ENCODE data around the gene BCAP29.
A peak's percentile ranks its signal among the peaks of the same experiment; 100 is the strongest.

BCAP29 gene

GRCh38 chr7:107643938-107644308 lies 63.9 kb downstream of the BCAP29 start:
- H3K36me3 ChIP-seq (ENCODE audit: control insufficient read depth, insufficient read depth, low read length), result no peaks in the 10 kb centered on the region
- no peak overlapping the region for H3K4me3 ChIP-seq (ENCODE audit: low read depth, low read length)
- H3K27ac ChIP-seq (ENCODE audit: low read depth, low read length), result no peak overlapping the region
- no peak overlapping the region for H3K9ac ChIP-seq (ENCODE audit: low read depth, low read length)
- H3K27me3 ChIP-seq (ENCODE audit: control insufficient read depth, insufficient read depth, low read length), result no peaks in the 10 kb centered on the region; the same call in 1 of the 2 replicates
- no peaks in the 10 kb centered on the region for H3K9me3 ChIP-seq (ENCODE audit: control insufficient read depth, insufficient read depth, low read length)
- no peaks in the 10 kb centered on the region for H3K4me1 ChIP-seq (ENCODE audit: control insufficient read depth, insufficient read depth, low read length)

- Histone ChIP-seq H3K27ac (ENCODE audit: low read depth, low read length) (no peak overlapping the region), H3K9ac (ENCODE audit: low read depth, low read length) (no peak overlapping the region), H3K4me1 (ENCODE audit: control insufficient read depth, insufficient read depth, low read length) (no peaks in the 10 kb centered on the region), H3K27me3 (ENCODE audit: control insufficient read depth, insufficient read depth, low read length) (no peaks in the 10 kb centered on the region; the same call in 1 of the 2 replicates), H3K9me3 (ENCODE audit: control insufficient read depth, insufficient read depth, low read length) (no peaks in the 10 kb centered on the region), H3K4me3 (ENCODE audit: low read depth, low read length) (no peak overlapping the region), H3K36me3 (ENCODE audit: control insufficient read depth, insufficient read depth, low read length) (no peaks in the 10 kb centered on the region)
These were observed 64.4 kb downstream of the BCAP29 start for GRCh38 chr7:107644309-107644974.

- no peak overlapping the region for H3K4me3 ChIP-seq (ENCODE audit: low read depth, low read length)
- H3K27ac ChIP-seq (ENCODE audit: low read depth, low read length), result no peak overlapping the region
- peaks cover 4% of the 10 kb centered on the region; the same call in 1 of the 2 replicates for H3K9me3 ChIP-seq (ENCODE audit: control insufficient read depth, insufficient read depth, low read length)
- H3K4me1 ChIP-seq (ENCODE audit: control insufficient read depth, insufficient read depth, low read length), result no peaks in the 10 kb centered on the region
- no peaks in the 10 kb centered on the region for H3K36me3 ChIP-seq (ENCODE audit: control insufficient read depth, insufficient read depth, low read length)
- H3K9ac ChIP-seq (ENCODE audit: low read depth, low read length), result no peak overlapping the region
- H3K27me3 ChIP-seq (ENCODE audit: control insufficient read depth, insufficient read depth, low read length), result peaks cover 6% of the 10 kb centered on the region; the same call in 1 of the 2 replicates
These were observed 72.6 kb downstream of the BCAP29 start for GRCh38 chr7:107652642-107653041.

- Histone ChIP-seq H3K4me1 (ENCODE audit: control insufficient read depth, insufficient read depth, low read length) (0 out of 2 replicates have a peak, but pooled peaks cover 8% of the 10 kb centered on the region), H3K4me3 (ENCODE audit: low read depth, low read length) (no peak overlapping the region), H3K27me3 (ENCODE audit: control insufficient read depth, insufficient read depth, low read length) (peaks cover 64% of the 10 kb centered on the region), H3K9ac (ENCODE audit: low read depth, low read length) (no peak overlapping the region), H3K36me3 (ENCODE audit: control insufficient read depth, insufficient read depth, low read length) (no peaks in the 10 kb centered on the region), H3K27ac (ENCODE audit: low read depth, low read length) (no peak overlapping the region), H3K9me3 (ENCODE audit: control insufficient read depth, insufficient read depth, low read length) (no peaks in the 10 kb centered on the region; the same call in 1 of the 2 replicates)
These were observed 78.4 kb downstream of the BCAP29 start for GRCh38 chr7:107658467-107658866.

- no peaks in the 10 kb centered on the region for H3K36me3 ChIP-seq (ENCODE audit: control insufficient read depth, insufficient read depth, low read length)
- no peak overlapping the region for H3K9ac ChIP-seq (ENCODE audit: low read depth, low read length)
- no peaks in the 10 kb centered on the region for H3K9me3 ChIP-seq (ENCODE audit: control insufficient read depth, insufficient read depth, low read length)
- H3K4me3 ChIP-seq (ENCODE audit: low read depth, low read length), result no peak overlapping the region
- 0 out of 2 replicates have a peak, but pooled peaks cover 8% of the 10 kb centered on the region for H3K4me1 ChIP-seq (ENCODE audit: control insufficient read depth, insufficient read depth, low read length)
- H3K27me3 ChIP-seq (ENCODE audit: control insufficient read depth, insufficient read depth, low read length), result peaks cover 75% of the 10 kb centered on the region
- H3K27ac ChIP-seq (ENCODE audit: low read depth, low read length), result no peak overlapping the region
These were observed 79.6 kb downstream of the BCAP29 start for GRCh38 chr7:107659666-107660065.

- no peaks in the 10 kb centered on the region for H3K36me3 ChIP-seq (ENCODE audit: control insufficient read depth, insufficient read depth, low read length)
- H3K4me1 ChIP-seq (ENCODE audit: control insufficient read depth, insufficient read depth, low read length), result 0 out of 2 replicates have a peak, but pooled peaks cover 8% of the 10 kb centered on the region
- H3K27ac ChIP-seq (ENCODE audit: low read depth, low read length), result no peak within 1 kb of the TSS
- no peaks in the 10 kb centered on the region for H3K9me3 ChIP-seq (ENCODE audit: control insufficient read depth, insufficient read depth, low read length)
- no peak within 1 kb of the TSS for H3K9ac ChIP-seq (ENCODE audit: low read depth, low read length)
- H3K27me3 ChIP-seq (ENCODE audit: control insufficient read depth, insufficient read depth, low read length), result peaks cover 82% of the 10 kb centered on the region
- H3K4me3 ChIP-seq (ENCODE audit: low read depth, low read length), result peak within 1 kb of the TSS; percentile 68
These were observed 80.5 kb downstream of the BCAP29 start, which contains the start of gene SLC26A4 for GRCh38 chr7:107660381-107661080. TSS of gene SLC26A4 (plus strand) at chr7:107660828. CDS start at chr7:107661642, 814 bp downstream.

GRCh38 chr7:107661081-107661864 lies 81.2 kb downstream of the BCAP29 start:
- no peaks in the 10 kb centered on the region for H3K36me3 ChIP-seq (ENCODE audit: control insufficient read depth, insufficient read depth, low read length)
- H3K9ac ChIP-seq (ENCODE audit: low read depth, low read length), result no peak overlapping the region
- H3K4me1 ChIP-seq (ENCODE audit: control insufficient read depth, insufficient read depth, low read length), result 0 out of 2 replicates have a peak, but pooled peaks cover 8% of the 10 kb centered on the region
- H3K27ac ChIP-seq (ENCODE audit: low read depth, low read length), result no peak overlapping the region
- H3K4me3 ChIP-seq (ENCODE audit: low read depth, low read length), result peak overlapping the region; percentile 68
- H3K9me3 ChIP-seq (ENCODE audit: control insufficient read depth, insufficient read depth, low read length), result no peaks in the 10 kb centered on the region
- H3K27me3 ChIP-seq (ENCODE audit: control insufficient read depth, insufficient read depth, low read length), result peaks cover 82% of the 10 kb centered on the region

GRCh38 chr7:107661865-107662379 lies 81.9 kb downstream of the BCAP29 start:
- Histone ChIP-seq H3K27me3 (ENCODE audit: control insufficient read depth, insufficient read depth, low read length) (peaks cover 82% of the 10 kb centered on the region), H3K4me3 (ENCODE audit: low read depth, low read length) (peak overlapping the region; percentile 68), H3K9me3 (ENCODE audit: control insufficient read depth, insufficient read depth, low read length) (no peaks in the 10 kb centered on the region), H3K36me3 (ENCODE audit: control insufficient read depth, insufficient read depth, low read length) (no peaks in the 10 kb centered on the region), H3K27ac (ENCODE audit: low read depth, low read length) (no peak overlapping the region), H3K9ac (ENCODE audit: low read depth, low read length) (no peak overlapping the region), H3K4me1 (ENCODE audit: control insufficient read depth, insufficient read depth, low read length) (0 out of 2 replicates have a peak, but pooled peaks cover 9% of the 10 kb centered on the region)

- Histone ChIP-seq H3K27ac (ENCODE audit: low read depth, low read length) (no peak overlapping the region), H3K9ac (ENCODE audit: low read depth, low read length) (no peak overlapping the region), H3K9me3 (ENCODE audit: control insufficient read depth, insufficient read depth, low read length) (no peaks in the 10 kb centered on the region), H3K4me1 (ENCODE audit: control insufficient read depth, insufficient read depth, low read length) (0 out of 2 replicates have a peak, but pooled peaks cover 11% of the 10 kb centered on the region), H3K27me3 (ENCODE audit: control insufficient read depth, insufficient read depth, low read length) (peaks cover 70% of the 10 kb centered on the region), H3K4me3 (ENCODE audit: low read depth, low read length) (no peak overlapping the region), H3K36me3 (ENCODE audit: control insufficient read depth, insufficient read depth, low read length) (no peaks in the 10 kb centered on the region)
These were observed 83.2 kb downstream of the BCAP29 start for GRCh38 chr7:107663196-107663595.

GRCh38 chr7:107666790-107667189 lies 86.7 kb downstream of the BCAP29 start:
- no peaks in the 10 kb centered on the region for H3K9me3 ChIP-seq (ENCODE audit: control insufficient read depth, insufficient read depth, low read length)
- H3K9ac ChIP-seq (ENCODE audit: low read depth, low read length), result no peak overlapping the region
- peaks cover 34% of the 10 kb centered on the region for H3K27me3 ChIP-seq (ENCODE audit: control insufficient read depth, insufficient read depth, low read length)
- no peak overlapping the region for H3K4me3 ChIP-seq (ENCODE audit: low read depth, low read length)
- no peak overlapping the region for H3K27ac ChIP-seq (ENCODE audit: low read depth, low read length)
- H3K36me3 ChIP-seq (ENCODE audit: control insufficient read depth, insufficient read depth, low read length), result no peaks in the 10 kb centered on the region
- H3K4me1 ChIP-seq (ENCODE audit: control insufficient read depth, insufficient read depth, low read length), result 0 out of 2 replicates have a peak, but pooled peaks cover 2% of the 10 kb centered on the region

Measured in HUES48 (cell line).